ENCODE measurements around the gene PWWP2B.

The PWWP2B gene

DNA sequence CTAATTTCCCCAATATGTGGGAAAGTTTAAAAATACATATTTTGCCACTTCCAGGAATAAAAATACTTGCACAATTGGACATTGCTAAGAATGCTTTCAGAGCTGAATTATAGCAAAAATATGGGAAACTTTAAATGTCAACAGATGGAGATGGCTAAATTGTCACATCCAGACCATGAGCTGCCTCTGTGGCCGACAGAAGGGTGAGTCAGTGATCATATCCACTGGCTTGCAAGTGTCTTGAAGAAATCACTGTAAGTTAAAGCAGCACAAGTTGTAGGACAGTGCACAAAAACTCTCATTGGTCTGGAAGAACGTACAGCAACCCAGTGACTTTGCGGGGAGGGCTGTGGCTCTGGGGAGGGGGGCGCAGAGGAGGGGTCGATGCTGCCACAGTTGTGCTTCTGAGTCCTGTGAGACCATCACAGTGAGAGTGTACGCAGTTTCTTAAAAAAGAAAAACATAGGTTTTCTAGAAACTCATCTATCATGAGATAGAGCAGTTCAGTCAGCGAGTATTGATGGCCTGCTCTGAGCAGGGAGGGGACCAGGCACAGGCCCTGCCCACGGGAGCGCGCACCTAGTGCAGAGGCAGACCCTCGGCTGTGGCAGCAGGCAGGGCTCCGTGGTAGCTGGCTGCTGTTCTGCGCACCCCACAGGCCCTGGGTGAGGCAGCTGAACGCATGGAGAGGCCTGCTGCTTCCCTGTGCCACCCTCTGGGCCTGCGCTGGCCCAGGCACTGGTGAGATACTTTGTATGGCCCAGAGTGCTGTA lies 39.5 kb upstream of the PWWP2B start:
- H3K9ac ChIP-seq (ENCODE audit: low read depth, low read length): no peak overlapping the region
- H3K9me3 ChIP-seq (ENCODE audit: control insufficient read depth, insufficient read depth, low read length): no peaks in the 10 kb centered on the region
- no peaks in the 10 kb centered on the region for H3K36me3 ChIP-seq (ENCODE audit: insufficient read depth, low read length)
- no peaks in the 10 kb centered on the region for H3K4me1 ChIP-seq (ENCODE audit: insufficient read depth, low read length)

- Histone ChIP-seq H3K9ac (ENCODE audit: low read depth, low read length) (no peak overlapping the region), H3K9me3 (ENCODE audit: control insufficient read depth, insufficient read depth, low read length) (no peaks in the 10 kb centered on the region), H3K36me3 (ENCODE audit: insufficient read depth, low read length) (no peaks in the 10 kb centered on the region), H3K4me1 (ENCODE audit: insufficient read depth, low read length) (no peaks in the 10 kb centered on the region)
Measured at GRCh38 chr10:132359305-132360040, 37.5 kb upstream of the PWWP2B start.

DNA sequence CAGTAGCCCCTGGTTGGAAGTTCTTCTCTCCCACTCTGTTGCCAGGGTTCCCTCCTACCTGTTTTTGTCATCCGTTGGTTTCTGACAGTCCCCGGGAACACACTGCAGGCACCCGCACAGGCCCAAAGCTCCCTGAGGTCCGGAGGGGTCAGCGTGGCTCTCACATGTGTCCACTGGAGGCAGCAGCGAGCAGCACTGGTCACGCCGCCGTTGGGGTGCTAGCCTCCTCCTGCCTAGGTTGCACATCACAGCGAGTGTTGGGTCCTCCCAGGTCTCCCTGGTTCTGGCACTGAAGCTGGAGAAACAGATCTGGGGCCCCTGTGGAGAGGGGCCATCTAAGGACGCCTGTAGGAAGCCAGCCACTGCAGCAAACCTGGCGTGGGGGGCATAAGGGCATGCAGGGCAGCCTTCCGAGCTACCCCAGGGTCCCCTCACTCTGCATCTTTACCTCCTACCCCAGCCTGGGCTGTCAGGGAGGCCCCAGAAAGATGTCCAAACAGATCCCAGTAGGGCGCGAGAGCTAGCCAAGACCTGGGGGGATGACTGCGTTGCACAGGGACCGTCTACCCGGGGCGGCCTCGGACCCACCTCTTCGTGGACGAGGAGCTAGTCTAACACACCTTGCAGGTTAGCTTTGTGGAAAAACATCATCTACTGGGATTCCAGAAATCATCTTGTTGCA lies 36.1 kb upstream of the PWWP2B start:
- Histone ChIP-seq H3K9me3 (ENCODE audit: control insufficient read depth, insufficient read depth, low read length) (no peaks in the 10 kb centered on the region), H3K4me1 (ENCODE audit: insufficient read depth, low read length) (no peaks in the 10 kb centered on the region), H3K9ac (ENCODE audit: low read depth, low read length) (no peak overlapping the region), H3K36me3 (ENCODE audit: insufficient read depth, low read length) (no peaks in the 10 kb centered on the region)

DNA sequence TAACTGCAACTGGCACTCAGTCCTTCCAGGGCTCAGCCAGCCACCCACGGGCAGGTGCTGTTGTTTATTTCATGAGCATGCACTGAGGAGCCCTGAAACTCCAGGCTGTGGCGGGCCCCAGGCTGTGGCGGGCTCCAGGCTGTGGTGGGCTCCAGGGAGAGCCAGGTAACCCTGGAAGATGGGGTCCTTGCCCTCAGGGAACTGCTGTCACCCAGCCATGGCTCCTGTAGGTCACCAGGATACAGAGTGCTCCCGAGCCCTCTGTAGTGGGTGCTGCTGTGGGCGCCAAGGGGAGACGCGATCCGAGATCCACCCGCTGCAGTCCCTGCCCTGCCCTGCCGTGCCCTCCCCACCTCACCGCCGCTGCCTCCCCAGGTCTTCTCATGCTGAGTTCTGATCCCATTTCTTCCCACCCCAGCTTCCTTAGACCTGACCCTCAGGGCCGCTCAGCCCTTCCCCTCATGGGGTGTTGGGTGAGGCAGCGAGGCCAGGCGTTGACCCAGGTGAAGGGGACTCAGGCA lies 35.4 kb upstream of the PWWP2B start:
- Histone ChIP-seq H3K9ac (ENCODE audit: low read depth, low read length) (no peak overlapping the region), H3K36me3 (ENCODE audit: insufficient read depth, low read length) (no peaks in the 10 kb centered on the region), H3K9me3 (ENCODE audit: control insufficient read depth, insufficient read depth, low read length) (no peaks in the 10 kb centered on the region), H3K4me1 (ENCODE audit: insufficient read depth, low read length) (no peaks in the 10 kb centered on the region)

GRCh38 chr10:132362151-132362611 lies 34.8 kb upstream of the PWWP2B start:
- H3K36me3 ChIP-seq (ENCODE audit: insufficient read depth, low read length): no peaks in the 10 kb centered on the region

GRCh38 chr10:132363376-132363775 lies 33.6 kb upstream of the PWWP2B start:
- H3K9me3 ChIP-seq (ENCODE audit: control insufficient read depth, insufficient read depth, low read length): no peaks in the 10 kb centered on the region
- no peak overlapping the region for H3K9ac ChIP-seq (ENCODE audit: low read depth, low read length)
- no peaks in the 10 kb centered on the region for H3K36me3 ChIP-seq (ENCODE audit: insufficient read depth, low read length)
- no peaks in the 10 kb centered on the region for H3K4me1 ChIP-seq (ENCODE audit: insufficient read depth, low read length)

More at GRCh38 chr10:132362151-132362611, 34.8 kb upstream of the PWWP2B start:
- no peak overlapping the region for H3K9ac ChIP-seq (ENCODE audit: low read depth, low read length)
- H3K4me1 ChIP-seq (ENCODE audit: insufficient read depth, low read length): no peaks in the 10 kb centered on the region
- H3K9me3 ChIP-seq (ENCODE audit: control insufficient read depth, insufficient read depth, low read length): no peaks in the 10 kb centered on the region

GRCh38 chr10:132363921-132364593 lies 32.9 kb upstream of the PWWP2B start:
- Histone ChIP-seq H3K9me3 (ENCODE audit: control insufficient read depth, insufficient read depth, low read length) (no peaks in the 10 kb centered on the region), H3K4me1 (ENCODE audit: insufficient read depth, low read length) (no peaks in the 10 kb centered on the region), H3K9ac (ENCODE audit: low read depth, low read length) (no peak overlapping the region), H3K36me3 (ENCODE audit: insufficient read depth, low read length) (no peaks in the 10 kb centered on the region)

GRCh38 chr10:132364594-132364970 lies 32.4 kb upstream of the PWWP2B start:
- no peaks in the 10 kb centered on the region for H3K4me1 ChIP-seq (ENCODE audit: insufficient read depth, low read length)
- H3K9ac ChIP-seq (ENCODE audit: low read depth, low read length): no peak overlapping the region
- no peaks in the 10 kb centered on the region for H3K36me3 ChIP-seq (ENCODE audit: insufficient read depth, low read length)

DNA sequence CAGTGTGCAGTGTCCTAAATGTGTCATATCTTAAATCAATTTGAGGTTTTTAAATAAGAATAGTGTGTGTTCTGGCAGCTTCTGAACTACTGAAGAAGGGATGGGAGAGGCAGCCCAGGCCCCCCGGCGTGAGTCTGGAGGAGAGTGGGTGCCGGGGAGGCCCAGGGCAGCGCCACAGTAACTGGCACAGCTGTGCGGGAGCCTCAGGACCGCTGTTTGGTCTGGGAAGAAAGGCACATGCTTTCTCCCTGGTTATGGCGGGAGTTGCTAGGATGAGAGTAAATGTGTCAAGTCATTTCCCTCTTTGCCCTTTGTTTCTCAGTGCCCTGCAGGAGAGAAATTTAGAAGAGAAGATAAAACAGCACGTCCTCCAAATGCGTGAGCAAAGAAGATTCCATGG lies 31.9 kb upstream of the PWWP2B start:
- H3K9me3 ChIP-seq (ENCODE audit: control insufficient read depth, insufficient read depth, low read length): no peaks in the 10 kb centered on the region
- H3K36me3 ChIP-seq (ENCODE audit: insufficient read depth, low read length): no peaks in the 10 kb centered on the region
- no peak overlapping the region for H3K9ac ChIP-seq (ENCODE audit: low read depth, low read length)
- H3K4me1 ChIP-seq (ENCODE audit: insufficient read depth, low read length): no peaks in the 10 kb centered on the region

More at GRCh38 chr10:132364594-132364970, 32.4 kb upstream of the PWWP2B start:
- H3K9me3 ChIP-seq (ENCODE audit: control insufficient read depth, insufficient read depth, low read length): no peaks in the 10 kb centered on the region

DNA sequence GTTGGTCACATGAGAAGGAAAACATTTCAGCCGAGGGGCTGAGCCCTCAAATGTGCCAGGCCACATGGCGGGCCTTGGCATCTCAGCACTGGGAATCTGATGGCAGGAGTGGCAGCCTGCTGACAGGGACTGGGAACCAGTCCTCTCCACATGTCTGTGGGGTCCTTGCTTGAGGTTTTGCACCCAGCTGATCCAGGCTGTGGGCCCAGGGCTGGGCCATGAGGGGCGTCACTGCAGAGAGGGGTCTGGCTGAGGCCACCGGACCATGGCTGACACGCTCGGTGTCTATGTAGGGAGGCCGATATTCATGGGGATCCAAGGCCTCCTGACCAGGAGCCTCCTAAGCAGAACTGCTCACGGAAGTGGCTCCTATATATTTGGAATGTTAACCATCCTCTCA lies 31.0 kb upstream of the PWWP2B start:
- H3K36me3 ChIP-seq (ENCODE audit: insufficient read depth, low read length): no peaks in the 10 kb centered on the region
- H3K9ac ChIP-seq (ENCODE audit: low read depth, low read length): no peak overlapping the region
- H3K4me1 ChIP-seq (ENCODE audit: insufficient read depth, low read length): no peaks in the 10 kb centered on the region
- no peaks in the 10 kb centered on the region for H3K9me3 ChIP-seq (ENCODE audit: control insufficient read depth, insufficient read depth, low read length)

DNA sequence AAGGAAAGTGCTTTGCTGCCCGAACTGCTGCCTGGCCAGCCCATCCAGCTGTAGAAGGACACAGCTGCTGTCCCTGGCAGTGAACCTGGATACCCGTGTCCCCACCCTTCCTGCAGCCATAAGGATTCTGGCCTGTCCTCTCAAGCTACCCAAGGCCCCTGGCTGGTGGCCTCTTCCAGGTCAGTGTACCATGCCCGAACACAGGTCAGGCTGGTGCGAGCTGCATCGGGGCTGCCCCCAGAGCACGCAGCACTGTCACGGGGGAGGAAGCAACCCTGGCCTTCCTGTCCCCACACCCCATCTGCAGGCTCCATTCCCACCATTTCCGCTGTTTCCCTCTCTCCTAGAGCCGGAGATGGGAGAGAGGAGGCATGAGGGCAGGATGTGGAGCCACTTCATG lies 30.5 kb upstream of the PWWP2B start:
- H3K4me1 ChIP-seq (ENCODE audit: insufficient read depth, low read length): no peaks in the 10 kb centered on the region
- no peak overlapping the region for H3K9ac ChIP-seq (ENCODE audit: low read depth, low read length)
- H3K9me3 ChIP-seq (ENCODE audit: control insufficient read depth, insufficient read depth, low read length): no peaks in the 10 kb centered on the region
- no peaks in the 10 kb centered on the region for H3K36me3 ChIP-seq (ENCODE audit: insufficient read depth, low read length)

DNA sequence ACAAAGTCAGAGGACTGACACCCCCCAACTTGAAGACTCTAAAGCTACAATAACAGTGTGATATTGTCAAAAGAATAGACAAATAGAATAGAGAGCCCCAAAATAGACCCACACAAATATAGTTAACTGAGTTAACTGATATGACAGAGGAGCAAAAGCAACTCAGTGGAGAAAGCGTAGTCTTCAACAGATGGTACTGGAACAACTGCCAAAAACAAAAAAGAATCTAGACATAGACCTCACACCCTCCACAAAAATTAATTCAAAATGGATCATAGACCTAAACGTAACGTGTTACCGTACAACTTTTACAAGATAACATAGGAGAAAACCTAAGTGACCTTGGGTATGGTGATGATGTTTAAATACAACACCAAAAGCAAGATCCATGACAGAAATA lies 28.6 kb upstream of the PWWP2B start:
- H3K9ac ChIP-seq (ENCODE audit: low read depth, low read length): no peak overlapping the region
- no peaks in the 10 kb centered on the region for H3K9me3 ChIP-seq (ENCODE audit: control insufficient read depth, insufficient read depth, low read length)
- no peaks in the 10 kb centered on the region for H3K36me3 ChIP-seq (ENCODE audit: insufficient read depth, low read length)
- no peaks in the 10 kb centered on the region for H3K4me1 ChIP-seq (ENCODE audit: insufficient read depth, low read length)

- no peaks in the 10 kb centered on the region for H3K9me3 ChIP-seq (ENCODE audit: control insufficient read depth, insufficient read depth, low read length)
- no peak overlapping the region for H3K9ac ChIP-seq (ENCODE audit: low read depth, low read length)
- no peaks in the 10 kb centered on the region for H3K36me3 ChIP-seq (ENCODE audit: insufficient read depth, low read length)
- no peaks in the 10 kb centered on the region for H3K4me1 ChIP-seq (ENCODE audit: insufficient read depth, low read length)
Measured at GRCh38 chr10:132368881-132369635, 27.9 kb upstream of the PWWP2B start.
